Gastrocnemius medialis (tissue), 4 donors: ENCODE measurements around the gene IAH1. TPM values are rescaled to one million over a fixed set of nuclear protein-coding genes. Genes with fewer than 3 reads are reported as not detected.
A peak's percentile ranks its signal among the peaks of the same experiment; 100 is the strongest.

Source experiments
- ATAC-seq, 2 donors: fragments of 150-250 bp; one replicate each; pipeline ENCODE4 v1.9.1; 2016
- DNase-seq, 2 donors: peaks; one replicate each; pipeline ENCODE4 v3.0.0-alpha.2; 2019
- H3K27ac ChIP-seq, 4 donors: fragments of 200-600 bp; sonication (generic); 1 replicate in 1 of 4; 2 replicates in 3 of 4; pipeline ENCODE4 v1.5.1; 2016 to 2018; ENCODE audit warnings: mild to moderate bottlenecking in 2 of 4, moderate library complexity in 1 of 4
- H3K27me3 ChIP-seq, 3 donors: fragments of 200-600 bp; sonication (generic) in 2 of 3; 1 replicate in 1 of 3; 2 replicates in 2 of 3; pipeline versions ENCODE4 v1.5.1 to v1.6.0; 2016 to 2019; ENCODE audit warnings: mild to moderate bottlenecking in 1 of 3, moderate library complexity in 1 of 3
- H3K36me3 ChIP-seq, 2 donors: fragments of 200-600 bp; sonication (generic) in 1 of 2; one replicate each; pipeline ENCODE4 v1.5.1; 2017 to 2018
- H3K4me1 ChIP-seq, 2 donors: fragments of 200-600 bp; sonication (generic) in 1 of 2; one replicate each; pipeline ENCODE4 v1.5.1; 2016 to 2017; ENCODE audit warnings: mild to moderate bottlenecking in 2 of 2
- H3K4me3 ChIP-seq, 4 donors: fragments of 200-600 bp; sonication (generic) in 3 of 4; 1 replicate in 1 of 4; 2 replicates in 3 of 4; pipeline ENCODE4 v1.5.1; 2016 to 2019; ENCODE audit warnings: mild to moderate bottlenecking in 2 of 4
- H3K9me3 ChIP-seq, 3 donors: fragments of 200-600 bp; sonication (generic) in 2 of 3; 1 replicate in 1 of 3; 2 replicates in 2 of 3; pipeline ENCODE4 v1.5.1; 2016 to 2019
- CTCF ChIP-seq, 5 experiments: fragments of 450-650 bp in 3 of 5; fragments of 200-600 bp in 2 of 5; sonication (generic) in 2 of 5; IDR thresholded peaks in 4 of 5; conservative IDR thresholded peaks in 1 of 5; 1 replicate in 4 of 5; 2 replicates in 1 of 5; pipeline ENCODE4 v1.5.1; 2016 to 2019; ENCODE audit warnings: antibody characterized with exemption in 5 of 5, mild to moderate bottlenecking in 3 of 5, moderate library complexity in 3 of 5
- POLR2A ChIP-seq, 2 donors: fragments of 450-650 bp; IDR thresholded peaks; one replicate each; pipeline ENCODE4 v1.6.1; 2017; ENCODE audit warnings: antibody characterized with exemption in 2 of 2, mild to moderate bottlenecking in 2 of 2, moderate library complexity in 2 of 2
- in situ Hi-C, 4 donors: fragments of 200-750 bp; cut with MboI; loops; one replicate each; pipeline versions ENCODE4 v1.15.0 to v1.8.0; 2017; ENCODE audit warnings: low sequenced_read_pairs in 4 of 4
- intact Hi-C: fragments of 100-400 bp; cut with DNase I; formaldehyde crosslinking; loops from one replicate; pipeline ENCODE4 v1.15.1; 2023; ENCODE audit warnings: low total_unique reads
- total RNA-seq, 4 donors: library from RNA; depleted of rRNA; stranded (reverse); fragments of >200 nt; gene quantifications; one replicate each; pipeline versions ENCODE4 v1.1.0 to v1.2.3, GENCODE V29; 2016

IAH1 gene
- total RNA-seq, 4 donors from 2014 or later, result 15.8 to 45.9 (median 38.6) TPM

- ATAC-seq, result no peak
Measured at GRCh38 chr2:9488583-9489547, 14.5 kb downstream of the IAH1 start.

DNA sequence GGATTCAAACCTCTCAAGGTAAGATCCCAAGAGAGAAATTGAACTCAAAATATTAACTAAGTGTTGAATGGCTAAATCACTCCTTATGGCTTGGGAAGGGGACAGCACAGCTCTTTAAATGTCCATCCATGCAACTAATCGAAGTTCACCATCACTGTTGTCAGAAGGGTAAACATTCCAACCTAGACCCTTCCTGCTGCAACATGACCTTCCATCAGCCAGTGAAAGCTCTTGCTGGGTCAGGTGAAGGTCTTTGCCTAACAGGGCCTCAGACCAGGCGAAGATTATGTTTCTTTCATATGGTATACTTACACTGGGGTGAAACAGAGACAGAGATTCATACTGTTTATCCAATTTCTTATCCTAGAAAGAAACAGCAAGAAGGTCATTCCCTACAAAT is 16.4 kb downstream of the IAH1 start:
- ATAC-seq (no peak), DNase-seq (no peak)
- H3K9me3 ChIP-seq, result no peaks in the 10 kb centered on the region
- H3K4me3 ChIP-seq, result no peak overlapping the region
- in situ Hi-C loops (no loop called here), intact Hi-C loops (no loop called here)
- H3K27me3 ChIP-seq, result no peaks in the 10 kb centered on the region
- TF ChIP-seq CTCF (IDR thresholded peaks at IDR 0.05 in 4 of 5, conservative IDR thresholded peaks at IDR 0.05 in 1 of 5) (no peak), POLR2A (IDR thresholded peaks at IDR 0.05) (no peak)
- H3K4me1 ChIP-seq, result no peaks in the 10 kb centered on the region
- H3K36me3 ChIP-seq, result peaks cover 9 to 96% of the 10 kb centered on the region in 2 donors
- peak overlapping the region in 1 of 4 donors; percentile 3 for H3K27ac ChIP-seq

More at GRCh38 chr2:9488583-9489547, 14.5 kb downstream of the IAH1 start:
- no peak for DNase-seq
- in situ Hi-C loops, result no loop called here
- intact Hi-C loops, result no loop called here
- no peaks in the 10 kb centered on the region for H3K9me3 ChIP-seq
- H3K4me1 ChIP-seq, result no peaks in the 10 kb centered on the region
- no peak overlapping the region for H3K4me3 ChIP-seq
- no peak for TF ChIP-seq CTCF (IDR thresholded peaks at IDR 0.05 in 4 of 5, conservative IDR thresholded peaks at IDR 0.05 in 1 of 5)
- no peak for TF ChIP-seq POLR2A (IDR thresholded peaks at IDR 0.05)
- no peak overlapping the region for H3K27ac ChIP-seq
- H3K27me3 ChIP-seq, result no peaks in the 10 kb centered on the region
- H3K36me3 ChIP-seq, result peaks cover 9 to 98% of the 10 kb centered on the region in 2 donors

GRCh38 chr2:9492927-9493326 is 18.6 kb downstream of the IAH1 start:
- H3K4me3 ChIP-seq, result no peak overlapping the region
- H3K4me1 ChIP-seq, result no peaks in the 10 kb centered on the region
- intact Hi-C loops (no loop called here), in situ Hi-C loops (no loop called here)
- no peak for ATAC-seq
- H3K27ac ChIP-seq, result peak overlapping the region in 1 of 4 donors; percentile 33
- H3K9me3 ChIP-seq, result no peaks in the 10 kb centered on the region
- DNase-seq, result no peak
- H3K27me3 ChIP-seq, result no peaks in the 10 kb centered on the region
- peaks cover 3 to 91% of the 10 kb centered on the region in 2 donors for H3K36me3 ChIP-seq
- no peak for TF ChIP-seq CTCF (IDR thresholded peaks at IDR 0.05 in 4 of 5, conservative IDR thresholded peaks at IDR 0.05 in 1 of 5)
- TF ChIP-seq POLR2A (IDR thresholded peaks at IDR 0.05), result no peak

GRCh38 chr2:9493478-9493877 is 19.1 kb downstream of the IAH1 start:
- intact Hi-C loops, result no loop called here
- H3K27me3 ChIP-seq, result no peaks in the 10 kb centered on the region
- H3K4me3 ChIP-seq, result no peak overlapping the region
- DNase-seq (no peak), ATAC-seq (no peak)
- H3K9me3 ChIP-seq, result no peaks in the 10 kb centered on the region
- in situ Hi-C loops, result no loop called here
- no peak overlapping the region for H3K27ac ChIP-seq
- no peak for TF ChIP-seq CTCF (IDR thresholded peaks at IDR 0.05 in 4 of 5, conservative IDR thresholded peaks at IDR 0.05 in 1 of 5)
- TF ChIP-seq POLR2A (IDR thresholded peaks at IDR 0.05), result no peak
- no peaks in the 10 kb centered on the region for H3K4me1 ChIP-seq
- H3K36me3 ChIP-seq, result peaks cover 3 to 90% of the 10 kb centered on the region in 2 donors
